OCI-LY1 (cell line): ENCODE results near the gene ASH1L.

Experiments
- EZH2 ChIP-seq: fragments of 200-600 bp; sonication (generic), shearing (Covaris generic); IDR thresholded peaks from 2 replicates; pipeline ENCODE4 v1.8.0; 2017; ENCODE audit warnings: borderline replicate concordance, mixed run types, mild to moderate bottlenecking, antibody characterized with exemption, low read length, moderate library complexity, mixed read lengths
- TF ChIP-seq, protein P1 (sequence below): fragments of 200-600 bp; sonication (generic), shearing (Covaris generic); IDR thresholded peaks from 2 replicates; pipeline ENCODE4 v1.5.1; 2017; ENCODE audit warnings: mild to moderate bottlenecking, antibody characterized with exemption, low read length, moderate library complexity, mixed read lengths

- TF ChIP-seq, protein P1, sequence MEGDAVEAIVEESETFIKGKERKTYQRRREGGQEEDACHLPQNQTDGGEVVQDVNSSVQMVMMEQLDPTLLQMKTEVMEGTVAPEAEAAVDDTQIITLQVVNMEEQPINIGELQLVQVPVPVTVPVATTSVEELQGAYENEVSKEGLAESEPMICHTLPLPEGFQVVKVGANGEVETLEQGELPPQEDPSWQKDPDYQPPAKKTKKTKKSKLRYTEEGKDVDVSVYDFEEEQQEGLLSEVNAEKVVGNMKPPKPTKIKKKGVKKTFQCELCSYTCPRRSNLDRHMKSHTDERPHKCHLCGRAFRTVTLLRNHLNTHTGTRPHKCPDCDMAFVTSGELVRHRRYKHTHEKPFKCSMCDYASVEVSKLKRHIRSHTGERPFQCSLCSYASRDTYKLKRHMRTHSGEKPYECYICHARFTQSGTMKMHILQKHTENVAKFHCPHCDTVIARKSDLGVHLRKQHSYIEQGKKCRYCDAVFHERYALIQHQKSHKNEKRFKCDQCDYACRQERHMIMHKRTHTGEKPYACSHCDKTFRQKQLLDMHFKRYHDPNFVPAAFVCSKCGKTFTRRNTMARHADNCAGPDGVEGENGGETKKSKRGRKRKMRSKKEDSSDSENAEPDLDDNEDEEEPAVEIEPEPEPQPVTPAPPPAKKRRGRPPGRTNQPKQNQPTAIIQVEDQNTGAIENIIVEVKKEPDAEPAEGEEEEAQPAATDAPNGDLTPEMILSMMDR = no peak
- TF ChIP-seq EZH2 = no peak
These were observed 276.1 kb downstream of the ASH1L start for GRCh38 chr1:155286544-155286943.
